ENCODE results near the gene MEG3.

GRCh38 chr14:100788942-100789341, 37.0 kb upstream of the MEG3 start:
- TF ChIP-seq FOXM1 (IDR thresholded peaks at IDR 0.05; ENCODE audit: borderline replicate concordance) (no peak), HDGF (IDR thresholded peaks at IDR 0.05; ENCODE audit: borderline replicate concordance) (no peak), TARDBP (IDR thresholded peaks at IDR 0.05) (no peak), SUZ12 (IDR thresholded peaks at IDR 0.05) (no peak), SP1 (IDR thresholded peaks at IDR 0.05) (no peak), ARNT (IDR thresholded peaks at IDR 0.05) (no peak), FOXK2 (IDR thresholded peaks at IDR 0.05) (no peak), L3MBTL2 (conservative IDR thresholded peaks at IDR 0.05) (no peak)

Measured in HEK293T (cell line).